Hepatocyte (in vitro differentiated cells): ENCODE data around the gene STARD13. TPM values are rescaled to one million over a fixed set of nuclear protein-coding genes. Genes with fewer than 3 reads are reported as not detected.

Source experiments
- DNase-seq: peaks from one replicate; pipeline ENCODE4 v3.0.0-alpha.2; 2016; ENCODE audit warnings: low spot score
- H2AFZ ChIP-seq: fragments of 200-600 bp; sonication (generic); 2 replicates; pipeline ENCODE4 v1.6.0; 2016; ENCODE audit warnings: antibody characterized with exemption, mild to moderate bottlenecking
- H3K27ac ChIP-seq: fragments of 200-600 bp; sonication (generic); 2 replicates; pipeline ENCODE4 v1.5.1; 2016; ENCODE audit warnings: mild to moderate bottlenecking
- H3K27me3 ChIP-seq: fragments of 200-600 bp; sonication (generic); 2 replicates; pipeline ENCODE4 v1.6.1; 2016
- H3K36me3 ChIP-seq: fragments of 200-600 bp; sonication (generic); replicated peaks from 2 replicates; pipeline ENCODE4 v1.5.1; 2016; ENCODE audit warnings: low read depth; ENCODE audit not compliant: insufficient read depth
- H3K4me1 ChIP-seq: fragments of 200-600 bp; sonication (generic); 2 replicates; pipeline ENCODE4 v1.5.1; 2016; ENCODE audit warnings: mild to moderate bottlenecking, moderate library complexity; ENCODE audit not compliant: insufficient read depth
- H3K4me2 ChIP-seq: fragments of 200-600 bp; sonication (generic); 2 replicates; pipeline ENCODE4 v1.6.0; 2016
- H3K4me3 ChIP-seq: fragments of 200-600 bp; sonication (generic); 2 replicates; pipeline ENCODE4 v1.5.1; 2016; ENCODE audit warnings: mild to moderate bottlenecking
- H3K79me2 ChIP-seq: fragments of 200-600 bp; sonication (generic); 2 replicates; pipeline ENCODE4 v1.6.0; 2017; ENCODE audit warnings: mild to moderate bottlenecking
- H3K9me2 ChIP-seq: fragments of 200-600 bp; sonication (generic); replicated peaks from 2 replicates; pipeline ENCODE4 v1.6.0; 2017; ENCODE audit warnings: mild to moderate bottlenecking; ENCODE audit not compliant: insufficient read depth
- H3K9me3 ChIP-seq: fragments of 200-600 bp; sonication (generic); 2 replicates; pipeline ENCODE4 v1.5.1; 2016; ENCODE audit warnings: low read depth, mild to moderate bottlenecking
- H4K20me1 ChIP-seq: fragments of 200-600 bp; sonication (generic); 2 replicates; pipeline ENCODE4 v1.6.0; 2016; ENCODE audit warnings: mild to moderate bottlenecking; ENCODE audit not compliant: insufficient read depth, poor library complexity, severe bottlenecking
- CTCF ChIP-seq: fragments of 200-600 bp; sonication (generic); IDR thresholded peaks from 2 replicates; pipeline ENCODE4 v1.5.1; 2016; ENCODE audit warnings: antibody characterized with exemption, mild to moderate bottlenecking; ENCODE audit not compliant: poor library complexity
- EZH2 ChIP-seq: fragments of 200-600 bp; sonication (generic); IDR thresholded peaks from 2 replicates; pipeline ENCODE4 v1.6.1; 2016; ENCODE audit warnings: antibody characterized with exemption, mild to moderate bottlenecking, borderline replicate concordance
- EZH2phosphoT487 ChIP-seq: fragments of 200-600 bp; sonication (generic); IDR thresholded peaks from one replicate; pipeline ENCODE4 v1.6.1; 2018; ENCODE audit warnings: antibody characterized with exemption, mild to moderate bottlenecking, low read depth, moderate library complexity; ENCODE audit not compliant: unreplicated experiment, severe bottlenecking
- WGBS: methylation state at CpG from one replicate; pipeline ENCODE4 v1.1.6; 2016; ENCODE audit warnings: low lambda C conversion rate; ENCODE audit errors: missing lambda C conversion rate; 5-methylcytosine and 5-hydroxymethylcytosine counted together
- polyA plus RNA-seq: library from polyadenylated mRNA; unstranded; fragments of >200 nt; fragmentation: Nextera tagmentation; extraction: Ambion mirVana; gene quantifications from 2 replicates; pipeline ENCODE4 v1.2.1, GENCODE V29; 2016
- total RNA-seq: library from RNA; depleted of rRNA; stranded (reverse); fragments of >200 nt; gene quantifications from 2 replicates; pipeline ENCODE4 v1.2.3, GENCODE V29; 2014

The STARD13 gene
- total and polyA plus RNA-seq, 2 experiments from 2014 or later, result 5.4 to 13.5 TPM

- WGBS, result 35% methylated on average over 4 of the region's 4 CpGs
- TF ChIP-seq EZH2phosphoT487 (no peak), CTCF (no peak)
- H3K79me2 ChIP-seq, result no peaks in the 10 kb centered on the region
- H2AFZ ChIP-seq, result peak overlapping the region; percentile 12
- no peaks in the 10 kb centered on the region for H4K20me1 ChIP-seq
- H3K4me3 ChIP-seq, result no peak overlapping the region
- H3K36me3 ChIP-seq, result no peaks in the 10 kb centered on the region
- no peaks in the 10 kb centered on the region for H3K27me3 ChIP-seq
- no peak for DNase-seq
- H3K27ac ChIP-seq, result peak overlapping the region; percentile 10
- H3K9me2 ChIP-seq, result no peaks in the 10 kb centered on the region
- no peak overlapping the region for H3K4me2 ChIP-seq
- H3K9me3 ChIP-seq, result no peaks in the 10 kb centered on the region
- peaks cover 9% of the 10 kb centered on the region for H3K4me1 ChIP-seq
These were observed 194.7 kb downstream of the STARD13 start for GRCh38 chr13:33090755-33091414.

GRCh38 chr13:33089311-33089710 lies 196.2 kb downstream of the STARD13 start:
- H3K4me2 ChIP-seq, result no peak overlapping the region
- no peaks in the 10 kb centered on the region for H4K20me1 ChIP-seq
- no peak for TF ChIP-seq EZH2
- H3K36me3 ChIP-seq, result no peaks in the 10 kb centered on the region
- H3K27ac ChIP-seq, result no peak overlapping the region
- H3K9me2 ChIP-seq, result no peaks in the 10 kb centered on the region
- no peak overlapping the region for H3K4me3 ChIP-seq
- no peaks in the 10 kb centered on the region for H3K79me2 ChIP-seq
- no peaks in the 10 kb centered on the region for H3K9me3 ChIP-seq
- no peak overlapping the region for H2AFZ ChIP-seq
- DNase-seq, result no peak
- no peaks in the 10 kb centered on the region for H3K27me3 ChIP-seq
- WGBS, result 96% methylated on average over 3 of the region's 3 CpGs
- peaks cover 9% of the 10 kb centered on the region for H3K4me1 ChIP-seq

- 67% methylated on average over 3 of the region's 3 CpGs for WGBS
- Histone ChIP-seq H3K9me3 (no peaks in the 10 kb centered on the region), H3K4me2 (no peak overlapping the region), H3K36me3 (no peaks in the 10 kb centered on the region), H3K79me2 (no peaks in the 10 kb centered on the region), H3K9me2 (no peaks in the 10 kb centered on the region), H4K20me1 (no peaks in the 10 kb centered on the region), H2AFZ (no peak overlapping the region), H3K4me3 (no peak overlapping the region), H3K27me3 (no peaks in the 10 kb centered on the region), H3K4me1 (peaks cover 9% of the 10 kb centered on the region), H3K27ac (peak overlapping the region; percentile 17)
- no peak for DNase-seq
- TF ChIP-seq EZH2phosphoT487 (no peak), EZH2 (no peak), CTCF (no peak)
These were observed 197.8 kb downstream of the STARD13 start for GRCh38 chr13:33087790-33088189.

GRCh38 chr13:33087091-33087490 lies 198.5 kb downstream of the STARD13 start:
- WGBS, result 82% methylated on average over 9 of the region's 9 CpGs
- DNase-seq, result no peak
- no peaks in the 10 kb centered on the region for H4K20me1 ChIP-seq
- H3K9me3 ChIP-seq, result no peaks in the 10 kb centered on the region
- H3K27ac ChIP-seq, result no peak overlapping the region
- H3K4me3 ChIP-seq, result no peak overlapping the region
- H3K4me2 ChIP-seq, result no peak overlapping the region
- H3K36me3 ChIP-seq, result no peaks in the 10 kb centered on the region
- no peaks in the 10 kb centered on the region for H3K79me2 ChIP-seq
- H3K9me2 ChIP-seq, result no peaks in the 10 kb centered on the region
- TF ChIP-seq CTCF (no peak), EZH2phosphoT487 (no peak), EZH2 (no peak)
- no peaks in the 10 kb centered on the region for H3K27me3 ChIP-seq
- H3K4me1 ChIP-seq, result peaks cover 9% of the 10 kb centered on the region
- no peak overlapping the region for H2AFZ ChIP-seq
